HUDEP-2 (cell line): ENCODE measurements around the gene AARS1.
"Not testable (repeated sequence)": the region's sequence is repeated elsewhere in the genome, so short reads cannot be mapped to it uniquely, and the experiment has no call there.

Source experiments
- DNase-seq, 76 experiments: peaks; one replicate each; lab custom pipeline; 2025; ENCODE audit not compliant: unreplicated experiment in 76 of 76; lab: John Stamatoyannopoulos, UW

Gene AARS1

GRCh38 chr16:70289229-70290094 is at the start of gene AARS1:
Gene AARS1 (minus strand): TSS chr16:70289506. CDS start chr16:70282763, 6,743 bp downstream.
- DNase-seq, result peak in 75 of 76 experiments; percentile 60 to 100 (median 96)

DNA sequence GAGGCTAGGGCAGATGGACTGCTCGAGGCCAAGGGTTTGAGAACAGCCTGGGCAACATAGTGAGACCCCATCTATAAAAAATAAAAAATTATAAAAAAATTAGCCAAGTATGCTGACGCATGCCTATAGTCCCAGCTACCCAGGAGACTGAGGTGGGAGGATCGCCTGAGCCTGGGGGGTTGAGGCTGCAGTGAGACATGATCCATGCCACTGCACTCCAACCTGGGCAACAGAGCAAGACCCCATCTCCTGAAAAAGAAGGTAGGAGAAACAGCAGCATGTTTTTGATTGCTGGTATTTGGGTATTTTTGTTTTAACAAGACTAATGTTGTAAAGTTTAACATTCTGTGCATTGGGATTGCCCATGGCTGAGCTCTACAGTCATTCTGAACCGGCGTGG is 48.5 kb upstream of the AARS1 start:
- no peak for DNase-seq

GRCh38 chr16:70332728-70333127 is 43.4 kb upstream of the AARS1 start:
- not testable (repeated sequence) for DNase-seq

DNA sequence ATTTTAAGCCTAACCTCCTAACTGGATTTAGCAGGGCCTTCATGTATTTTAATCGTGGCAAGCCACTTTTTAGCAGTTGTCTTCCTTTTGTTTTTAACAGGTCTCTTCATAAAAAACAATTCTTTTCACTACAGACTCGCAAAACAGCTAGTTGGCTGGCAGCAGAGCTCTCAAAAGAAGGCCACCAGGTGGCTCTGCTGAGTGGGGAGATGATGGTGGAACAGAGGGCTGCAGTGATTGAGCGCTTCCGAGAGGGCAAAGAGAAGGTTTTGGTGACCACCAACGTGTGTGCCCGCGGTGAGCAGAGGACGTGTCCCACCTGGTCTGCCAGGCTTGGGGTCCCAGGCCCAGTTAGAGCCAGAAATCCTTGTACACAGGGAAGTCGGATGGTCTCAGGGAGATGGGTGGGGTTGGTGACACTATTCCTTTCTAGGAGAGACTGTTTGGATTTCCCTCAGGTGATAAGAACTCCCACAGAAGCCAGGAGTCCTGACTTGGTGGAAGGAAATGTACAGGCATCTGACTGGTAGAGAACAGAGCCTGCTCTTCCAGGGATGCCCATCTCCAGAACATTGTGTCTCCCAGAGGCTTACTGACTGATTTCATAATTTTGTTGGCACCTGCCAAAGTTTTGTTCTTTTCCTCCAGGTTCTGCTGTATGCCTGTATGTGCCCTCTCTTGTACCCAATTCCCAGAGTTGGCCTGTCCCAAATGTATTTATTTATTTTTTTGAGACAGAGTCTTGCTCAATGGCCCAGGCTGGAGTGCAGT is 42.5 kb upstream of the AARS1 start:
- DNase-seq, result peak in 4 of 76 experiments; percentile 1 to 17 (median 8)

GRCh38 chr16:70331091-70331490 is 41.8 kb upstream of the AARS1 start:
- no peak for DNase-seq

DNA sequence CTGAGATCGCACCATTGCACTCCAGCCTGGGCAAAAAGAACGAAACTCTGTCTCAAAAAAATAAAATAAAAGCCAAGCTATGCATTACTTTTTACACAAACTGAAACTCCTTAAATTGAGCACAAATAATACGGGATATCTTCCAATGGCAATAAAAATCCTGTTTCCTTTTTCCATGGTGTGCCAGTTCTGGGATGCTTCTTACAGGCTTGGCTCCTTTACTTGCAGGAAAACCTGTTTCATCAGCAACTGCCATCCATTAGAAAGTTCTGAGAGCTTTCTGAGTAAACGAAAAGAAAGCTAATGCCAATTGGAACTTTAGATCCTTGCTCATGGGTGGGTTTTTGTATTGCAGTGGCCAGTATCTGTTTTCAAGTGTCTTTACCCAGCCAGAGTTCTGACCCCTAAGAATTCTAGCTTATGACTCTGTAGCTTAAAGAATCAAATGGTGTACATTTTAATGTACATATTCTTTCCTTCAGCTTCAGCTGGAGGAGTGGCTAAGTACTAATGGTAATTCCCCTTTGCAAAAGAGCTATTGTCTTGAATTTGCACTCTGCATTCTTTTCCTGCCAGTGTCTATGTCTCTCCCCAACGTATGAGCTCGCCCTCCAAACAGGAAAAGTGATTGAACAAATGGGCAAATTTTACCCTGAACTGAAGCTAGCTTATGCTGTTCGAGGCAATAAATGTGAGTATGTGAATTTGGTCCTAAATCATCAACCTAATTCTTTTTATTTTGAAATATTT is 35.9 kb upstream of the AARS1 start:
- no peak for DNase-seq

DNA sequence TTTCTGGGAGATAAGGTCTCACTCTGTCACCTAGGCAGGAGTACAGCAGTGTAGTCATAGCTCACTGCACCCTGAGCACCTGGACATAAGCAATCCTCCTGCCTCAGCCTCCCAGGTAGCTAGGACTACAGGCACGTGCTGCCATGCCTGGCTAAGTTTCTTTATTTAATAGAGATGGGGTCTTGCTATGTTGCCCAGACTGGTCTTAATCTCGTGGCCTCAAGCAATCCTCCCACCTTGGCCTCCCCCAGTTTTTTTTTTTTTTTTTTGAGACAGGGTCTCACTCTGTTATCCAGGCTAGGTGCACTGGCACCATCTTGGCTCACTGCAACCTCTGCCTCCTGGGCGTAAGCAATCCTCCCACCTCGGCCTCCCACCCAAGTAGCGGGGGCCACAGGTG is 30.8 kb upstream of the AARS1 start:
- no peak for DNase-seq

DNA sequence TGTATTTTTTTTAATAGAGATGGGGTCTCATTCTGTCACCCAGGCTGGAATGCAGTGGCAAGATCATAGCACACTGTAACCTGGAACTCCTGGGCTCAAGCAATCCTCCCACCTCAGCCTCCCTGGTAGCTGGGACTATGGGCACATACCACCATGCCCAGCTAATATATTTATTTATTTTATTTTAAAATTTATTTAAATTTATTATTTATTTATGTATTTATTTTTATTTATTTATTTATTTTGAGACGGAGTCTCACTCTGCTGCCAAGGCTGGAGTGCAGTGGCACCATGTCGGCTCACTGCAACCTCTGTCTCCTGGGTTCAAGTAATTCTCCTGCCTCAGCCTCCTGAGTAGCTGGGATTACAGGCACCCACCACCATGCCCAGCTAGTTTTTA is 18.4 kb upstream of the AARS1 start:
- not testable (repeated sequence) for DNase-seq

DNA sequence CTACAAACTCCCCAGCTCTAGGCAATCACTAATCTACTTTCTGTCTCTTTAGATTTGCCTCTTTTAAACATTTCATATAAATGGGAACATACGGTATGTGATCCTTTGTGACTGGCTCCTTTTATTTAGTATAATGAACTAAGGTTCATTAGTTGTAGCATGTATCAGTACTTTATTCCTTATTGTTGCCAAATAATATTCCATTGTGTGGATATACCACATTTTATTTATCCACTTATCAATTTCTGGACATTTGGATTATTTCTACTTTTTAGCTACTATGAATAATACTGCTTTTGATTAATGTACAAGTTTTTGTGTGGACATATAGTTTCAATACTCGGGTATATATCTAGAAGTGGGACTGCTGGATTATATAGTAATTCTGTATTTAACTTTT is 17.6 kb upstream of the AARS1 start:
- DNase-seq, result no peak

DNA sequence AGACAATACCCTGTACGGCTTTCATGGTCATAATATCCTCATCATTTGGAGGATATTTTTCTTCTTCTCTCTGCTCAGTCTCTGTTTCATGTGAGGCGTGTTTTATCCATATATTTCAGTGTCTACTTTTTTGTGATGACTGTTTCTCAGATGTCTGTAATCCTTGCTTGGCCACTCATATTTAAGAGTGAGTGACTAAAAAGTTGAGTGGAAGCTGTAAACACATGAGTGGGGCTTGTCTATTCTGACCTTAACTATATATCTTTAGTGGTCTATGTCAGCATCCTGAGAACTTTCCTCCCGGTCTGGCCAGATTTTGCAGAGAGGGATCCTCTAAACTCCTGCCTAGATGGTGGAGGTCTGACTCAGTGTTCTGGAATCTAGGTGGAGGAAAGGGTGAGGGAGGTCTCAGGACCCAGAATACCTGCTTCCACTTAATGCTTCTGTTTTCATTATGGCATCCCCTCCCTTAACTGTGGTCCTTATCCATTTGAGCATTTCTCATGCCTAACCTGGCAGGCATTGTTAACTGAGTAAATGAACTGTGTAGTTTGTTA is 15.7 kb upstream of the AARS1 start:
- DNase-seq, result no peak

DNA sequence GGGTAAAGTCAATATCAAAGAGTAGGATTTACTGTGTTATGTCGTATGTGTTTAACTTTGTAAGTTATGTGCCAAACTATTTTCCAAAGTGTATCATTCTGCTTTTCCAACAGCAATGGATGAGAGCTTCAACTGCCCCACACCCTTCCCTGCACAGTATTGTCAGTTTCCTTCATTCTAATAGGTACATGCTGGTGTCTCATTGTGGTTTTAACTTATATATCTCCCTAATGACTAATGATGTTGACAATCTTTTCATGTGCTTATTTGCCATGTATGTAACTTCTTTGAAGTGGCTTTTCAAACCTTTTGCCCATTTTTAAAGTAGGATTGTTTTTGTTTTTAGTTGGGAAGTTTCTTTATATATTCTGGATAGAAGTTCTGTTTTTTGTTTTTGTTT is 13.4 kb upstream of the AARS1 start:
- DNase-seq, result no peak

DNA sequence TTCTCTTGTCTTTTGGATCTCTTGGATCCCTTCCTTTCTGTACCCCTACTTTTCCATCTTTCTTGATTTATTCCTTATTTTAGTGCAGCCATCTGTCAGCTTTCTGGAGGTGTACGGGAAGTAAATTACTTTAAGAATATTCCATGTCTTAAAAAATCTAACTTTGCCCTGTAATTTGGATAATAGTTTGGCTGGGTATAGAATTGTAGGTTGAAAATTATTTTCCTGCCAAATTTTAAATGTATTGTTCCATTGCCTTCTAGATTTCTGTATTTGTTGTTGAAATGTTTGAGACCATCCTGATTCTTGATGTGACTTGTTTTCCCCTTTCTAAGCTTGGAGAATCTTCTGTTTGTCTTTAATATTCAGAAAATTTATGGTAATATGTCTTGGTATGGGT is 11.8 kb upstream of the AARS1 start:
- DNase-seq, result no peak

DNA sequence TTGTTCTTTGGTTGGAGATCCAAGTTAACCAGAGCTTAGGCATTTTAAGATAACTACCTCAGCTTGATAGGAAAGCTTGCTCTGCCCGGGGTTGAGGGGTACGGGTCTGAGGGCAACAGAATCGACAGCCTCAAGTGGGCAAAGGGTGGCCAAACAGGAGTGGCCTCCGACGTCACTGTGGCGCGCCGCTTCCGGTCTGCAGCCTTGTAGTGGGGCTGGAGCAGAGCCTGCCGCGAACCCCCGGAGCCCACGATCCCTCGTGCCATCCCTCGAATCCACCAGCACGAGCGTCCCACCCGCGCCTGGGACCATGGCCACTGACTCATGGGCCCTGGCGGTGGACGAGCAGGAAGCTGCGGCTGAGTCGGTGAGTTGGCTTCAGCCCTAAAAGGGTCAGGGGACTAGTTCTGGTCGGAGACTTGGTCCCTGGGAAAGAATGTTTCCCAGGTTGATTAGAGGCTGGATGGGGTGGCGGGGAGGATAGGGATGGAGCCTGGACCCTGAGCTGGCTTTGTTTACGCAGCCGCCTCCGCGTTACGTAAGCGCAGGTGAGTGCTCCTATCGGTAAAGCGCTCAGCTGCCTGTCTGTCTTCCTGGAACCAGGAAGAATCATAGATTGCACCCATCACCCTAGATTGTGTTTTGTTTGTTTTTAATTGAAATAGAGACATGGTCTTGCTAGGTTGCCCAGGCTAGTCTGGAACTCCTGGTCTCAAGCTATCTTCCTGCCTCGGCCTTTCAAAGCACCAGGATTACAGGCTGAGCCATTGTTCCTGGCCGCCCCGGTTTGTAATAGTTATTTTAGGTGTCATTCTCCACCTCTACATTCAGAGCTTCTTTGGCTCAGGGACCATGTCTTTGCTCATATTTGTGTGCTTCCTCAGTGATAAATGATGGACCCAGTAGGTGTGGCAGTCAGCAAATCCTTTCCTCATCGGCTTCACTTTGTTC is 10.0 kb upstream of the AARS1 start, which contains the start of gene DDX19B:
DDX19B (plus strand) TSS at position 199 of the 951 bp plus-strand sequence; CDS start at position 311, 112 bp downstream.
- DNase-seq, result peak in 57 of 76 experiments; percentile 1 to 71 (median 38)

GRCh38 chr16:70295634-70296033 is 6.3 kb upstream of the AARS1 start:
- no peak for DNase-seq

GRCh38 chr16:70294385-70295025 is 5.2 kb upstream of the AARS1 start:
- no peak for DNase-seq

DNA sequence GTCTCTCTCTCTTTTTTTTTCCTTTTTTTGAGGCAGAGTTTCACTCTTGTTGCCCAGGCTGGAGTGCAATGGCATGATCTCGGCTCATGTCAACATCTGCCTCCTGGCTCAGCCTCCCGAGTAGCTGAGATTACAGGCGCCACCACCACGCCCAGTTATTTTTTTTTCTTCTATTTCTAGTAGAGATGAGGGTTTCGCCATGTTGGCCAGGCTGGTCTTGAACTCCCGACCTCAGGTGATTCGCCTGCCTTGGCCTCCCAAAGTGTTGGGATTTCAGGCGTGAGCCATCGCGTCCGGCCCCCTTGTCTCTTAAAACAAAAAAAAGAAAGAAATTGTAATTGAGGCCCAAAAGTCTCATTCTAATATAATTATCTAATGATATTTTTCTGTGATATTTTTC is 2.8 kb upstream of the AARS1 start:
- DNase-seq, result not testable (repeated sequence)

- DNase-seq, result no peak
Observed at GRCh38 chr16:70290949-70291519, 1.7 kb upstream of the AARS1 start.

DNA sequence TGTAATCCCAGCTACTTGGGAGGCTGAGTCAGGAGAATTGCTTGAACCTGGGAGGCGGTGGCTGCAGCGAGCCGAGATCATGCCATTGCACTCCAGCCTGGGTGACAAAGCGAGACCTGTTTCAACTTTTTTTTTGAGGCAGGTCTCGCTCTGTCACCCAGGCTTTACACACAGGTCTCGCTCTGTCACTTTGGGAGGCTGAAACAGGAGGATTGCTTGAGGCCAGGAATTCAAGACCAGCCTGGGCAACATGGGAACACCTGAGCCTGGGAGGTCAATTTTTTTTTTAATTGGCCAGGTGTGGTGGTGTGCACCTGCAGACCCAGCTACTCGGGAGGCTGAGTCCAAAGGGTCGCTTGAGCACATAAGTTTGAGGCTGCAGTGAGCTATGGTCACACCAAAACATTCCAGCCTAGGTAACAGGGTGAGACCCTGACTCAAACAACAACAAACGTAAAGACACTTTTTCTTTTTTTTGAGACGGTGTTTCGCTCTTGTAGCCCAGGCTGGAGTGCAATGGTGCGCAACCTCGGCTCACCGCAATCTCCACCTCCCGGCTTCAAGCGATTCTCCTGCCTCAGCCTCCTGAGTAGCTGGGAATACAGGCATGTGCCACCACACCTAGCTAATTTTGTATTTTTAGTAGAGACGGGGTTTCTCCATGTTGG is 1.9 kb downstream of the AARS1 start:
- DNase-seq, result not testable (repeated sequence)
